ENCODE measurements around the gene VPS33A.

- no peak for TF ChIP-seq POLR2AphosphoS5 (IDR thresholded peaks at IDR 0.05; ENCODE audit: low read depth, low read length)
- TF ChIP-seq RFXAP (CRISPR knock-in tag; IDR thresholded peaks at IDR 0.05; ENCODE audit: borderline replicate concordance) = no peak
- TF ChIP-seq, protein P1, sequence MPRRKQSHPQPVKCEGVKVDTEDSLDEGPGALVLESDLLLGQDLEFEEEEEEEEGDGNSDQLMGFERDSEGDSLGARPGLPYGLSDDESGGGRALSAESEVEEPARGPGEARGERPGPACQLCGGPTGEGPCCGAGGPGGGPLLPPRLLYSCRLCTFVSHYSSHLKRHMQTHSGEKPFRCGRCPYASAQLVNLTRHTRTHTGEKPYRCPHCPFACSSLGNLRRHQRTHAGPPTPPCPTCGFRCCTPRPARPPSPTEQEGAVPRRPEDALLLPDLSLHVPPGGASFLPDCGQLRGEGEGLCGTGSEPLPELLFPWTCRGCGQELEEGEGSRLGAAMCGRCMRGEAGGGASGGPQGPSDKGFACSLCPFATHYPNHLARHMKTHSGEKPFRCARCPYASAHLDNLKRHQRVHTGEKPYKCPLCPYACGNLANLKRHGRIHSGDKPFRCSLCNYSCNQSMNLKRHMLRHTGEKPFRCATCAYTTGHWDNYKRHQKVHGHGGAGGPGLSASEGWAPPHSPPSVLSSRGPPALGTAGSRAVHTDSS (CRISPR knock-in tag; conservative IDR thresholded peaks at IDR 0.05) = no peak
- no peak for TF ChIP-seq CTCF (CRISPR knock-in tag; IDR thresholded peaks at IDR 0.05)
- TF ChIP-seq, protein P2, sequence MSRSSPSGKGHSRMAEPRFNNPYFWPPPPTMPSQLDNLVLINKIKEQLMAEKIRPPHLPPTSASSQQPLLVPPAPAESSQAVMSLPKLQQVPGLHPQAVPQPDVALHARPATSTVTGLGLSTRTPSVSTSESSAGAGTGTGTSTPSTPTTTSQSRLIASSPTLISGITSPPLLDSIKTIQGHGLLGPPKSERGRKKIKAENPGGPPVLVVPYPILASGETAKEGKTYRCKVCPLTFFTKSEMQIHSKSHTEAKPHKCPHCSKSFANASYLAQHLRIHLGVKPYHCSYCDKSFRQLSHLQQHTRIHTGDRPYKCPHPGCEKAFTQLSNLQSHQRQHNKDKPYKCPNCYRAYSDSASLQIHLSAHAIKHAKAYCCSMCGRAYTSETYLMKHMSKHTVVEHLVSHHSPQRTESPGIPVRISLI (CRISPR knock-in tag; IDR thresholded peaks at IDR 0.05; ENCODE audit: borderline replicate concordance) = no peak
Observed at GRCh38 chr12:122303068-122303467, 36.8 kb upstream of the VPS33A start.

All from HepG2 (cell line).